Fibroblast of skin of abdomen (primary cell): Measurements from ENCODE around the gene ANKFY1.
"Not testable (repeated sequence)": the region's sequence is repeated elsewhere in the genome, so short reads cannot be mapped to it uniquely, and the experiment has no call there.

ENCODE experiments used
- DNase-seq: peaks from one replicate; pipeline ENCODE4 v3.0.0-alpha.2; 2013

The ANKFY1 gene

DNA sequence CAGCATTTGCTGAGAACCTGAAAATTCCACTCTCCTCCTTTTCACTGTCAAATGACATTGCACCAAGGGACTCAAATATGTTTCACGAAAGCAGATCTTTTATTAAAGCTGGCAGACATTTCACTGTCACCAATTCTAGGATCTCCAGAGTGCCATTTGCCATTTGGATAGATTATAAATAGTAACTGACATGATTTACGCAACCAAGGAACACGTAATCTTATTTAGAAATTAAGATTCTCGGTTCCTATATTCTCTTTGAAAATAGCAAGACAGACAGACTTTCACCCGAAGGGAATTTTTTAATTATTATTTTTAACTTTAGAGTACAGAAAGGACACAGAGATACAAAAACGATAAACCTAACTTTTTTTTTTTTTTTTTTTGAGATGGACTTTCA, 49.6 kb downstream of the ANKFY1 start:
- DNase-seq, result no peak

GRCh38 chr17:4209611-4210010, 54.2 kb downstream of the ANKFY1 start:
- DNase-seq, result no peak

GRCh38 chr17:4208238-4208637, 55.5 kb downstream of the ANKFY1 start:
- peak; percentile 51 for DNase-seq

DNA sequence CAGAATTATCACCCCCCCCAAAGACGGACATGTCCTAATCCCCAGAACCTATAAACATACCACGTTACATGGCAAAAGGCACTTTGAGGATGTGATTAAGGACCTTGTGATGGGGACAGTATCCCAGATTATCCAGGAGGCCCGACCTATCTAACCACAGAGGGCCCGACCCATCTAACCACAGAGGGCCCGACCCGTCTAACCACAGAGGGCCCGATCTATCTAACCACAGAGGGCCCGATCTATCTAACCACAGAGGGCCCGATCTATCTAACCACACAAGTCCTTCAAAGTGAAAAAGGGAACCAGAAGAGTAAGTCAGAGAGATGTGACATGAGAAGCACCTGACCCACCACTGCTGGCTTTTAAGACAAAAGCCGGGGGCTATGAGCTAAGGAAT, 56.8 kb downstream of the ANKFY1 start:
- no peak for DNase-seq

GRCh38 chr17:4205917-4206316, 57.9 kb downstream of the ANKFY1 start:
- DNase-seq, result no peak

DNA sequence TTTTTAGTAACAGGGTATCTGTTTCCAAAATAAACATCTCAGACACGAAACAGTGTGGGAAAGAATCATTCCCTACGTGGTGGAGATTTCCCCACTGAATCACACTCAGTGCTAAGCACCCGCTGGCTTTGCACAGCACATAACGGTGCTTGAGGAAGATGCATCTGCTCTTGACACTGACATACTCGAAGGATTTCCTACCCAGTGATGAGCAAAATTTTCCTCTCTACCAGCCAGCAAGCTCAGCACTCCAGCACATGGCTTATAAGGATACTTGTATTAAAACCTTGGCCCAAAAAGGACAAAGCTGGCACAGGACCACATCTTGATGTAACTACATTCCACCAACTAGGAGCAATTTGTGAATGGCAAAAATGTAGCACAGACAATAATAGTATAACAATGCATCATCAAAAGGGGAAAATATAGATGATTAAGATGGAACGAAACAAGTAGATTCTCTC, 59.0 kb downstream of the ANKFY1 start:
- peak; percentile 87 for DNase-seq

DNA sequence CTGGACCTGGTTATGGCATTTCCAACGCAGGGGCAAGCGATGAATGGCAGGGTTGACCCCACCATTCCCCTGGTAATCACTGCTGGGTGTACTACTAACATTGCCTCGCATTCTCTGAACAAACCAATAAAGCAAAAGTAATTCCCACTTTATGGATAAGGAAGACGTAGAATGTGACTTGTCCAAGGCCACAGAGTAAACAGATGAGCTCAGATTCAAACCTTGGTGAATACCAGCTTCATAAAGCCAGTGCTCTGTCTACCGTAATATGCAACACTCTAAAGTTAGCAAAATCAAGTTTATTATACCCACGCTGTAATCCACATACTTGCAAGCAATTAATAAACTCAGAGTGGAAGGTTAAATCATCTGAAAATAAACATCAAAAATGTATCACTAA, 59.6 kb downstream of the ANKFY1 start:
- no peak for DNase-seq

GRCh38 chr17:4201226-4201625, 62.6 kb downstream of the ANKFY1 start:
- DNase-seq, result peak; percentile 16

- peak; percentile 33 for DNase-seq
Observed at GRCh38 chr17:4199818-4200402, 63.9 kb downstream of the ANKFY1 start.

- DNase-seq, result no peak
Observed at GRCh38 chr17:4198995-4199394, 64.8 kb downstream of the ANKFY1 start.

DNA sequence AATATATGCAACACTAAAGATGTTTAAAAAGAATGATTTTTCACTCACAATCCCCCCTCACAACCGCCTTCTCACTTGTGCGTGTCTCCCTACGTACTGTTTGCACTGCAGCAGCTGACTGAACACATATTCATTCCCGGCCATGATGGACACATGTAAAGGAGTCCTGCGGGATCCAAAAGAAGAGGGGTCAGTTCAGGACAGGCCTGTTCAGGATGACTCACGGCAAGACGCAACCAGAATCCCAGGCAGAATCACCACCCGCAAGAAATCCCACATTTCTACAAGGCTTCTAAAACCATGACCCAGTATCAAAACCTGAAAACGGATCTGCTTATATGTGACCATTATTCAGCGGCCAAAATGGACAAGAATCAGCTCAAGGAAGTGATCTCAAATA, 68.5 kb downstream of the ANKFY1 start:
- peak; percentile 52 for DNase-seq

- DNase-seq, result no peak
Observed at GRCh38 chr17:4194796-4195195, 69.0 kb downstream of the ANKFY1 start.

DNA sequence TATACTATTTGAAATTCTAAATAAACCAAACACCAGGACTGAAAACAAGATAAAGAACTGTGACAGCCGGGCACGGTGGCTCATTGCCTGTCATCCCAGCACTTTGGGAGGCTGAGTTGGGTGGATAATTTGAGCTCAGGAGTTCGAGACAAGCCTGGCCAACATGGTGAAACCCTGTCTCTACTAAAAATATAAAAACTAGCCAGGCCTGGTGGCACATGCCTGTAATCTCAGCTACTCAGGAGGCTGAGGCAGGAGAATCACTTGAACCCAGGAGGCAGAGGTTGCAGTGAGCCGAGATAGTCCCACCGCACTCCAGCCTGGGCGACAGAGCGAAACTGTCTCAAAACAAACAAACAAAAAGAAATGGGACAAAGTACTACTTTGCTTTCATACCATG, 73.0 kb downstream of the ANKFY1 start:
- not testable (repeated sequence) for DNase-seq

DNA sequence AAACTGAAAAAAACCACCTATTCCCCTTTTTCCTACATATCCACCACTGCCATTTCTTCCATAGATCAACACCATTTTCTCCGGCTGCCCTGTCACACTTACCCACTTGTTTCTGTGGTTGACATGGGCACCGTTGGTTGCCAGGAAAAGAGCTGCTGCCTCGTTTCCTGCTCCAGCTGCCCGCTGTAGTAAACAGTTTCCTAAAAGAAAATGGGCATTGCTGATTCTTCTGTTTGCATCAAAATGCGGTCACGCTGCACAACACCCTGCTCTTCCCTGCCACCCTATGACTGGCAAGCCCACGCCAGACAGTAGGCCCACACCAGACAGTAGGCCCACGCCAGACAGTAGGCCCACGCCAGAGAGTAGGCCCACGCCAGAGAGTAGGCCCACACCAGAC, 74.5 kb downstream of the ANKFY1 start:
- no peak for DNase-seq

DNA sequence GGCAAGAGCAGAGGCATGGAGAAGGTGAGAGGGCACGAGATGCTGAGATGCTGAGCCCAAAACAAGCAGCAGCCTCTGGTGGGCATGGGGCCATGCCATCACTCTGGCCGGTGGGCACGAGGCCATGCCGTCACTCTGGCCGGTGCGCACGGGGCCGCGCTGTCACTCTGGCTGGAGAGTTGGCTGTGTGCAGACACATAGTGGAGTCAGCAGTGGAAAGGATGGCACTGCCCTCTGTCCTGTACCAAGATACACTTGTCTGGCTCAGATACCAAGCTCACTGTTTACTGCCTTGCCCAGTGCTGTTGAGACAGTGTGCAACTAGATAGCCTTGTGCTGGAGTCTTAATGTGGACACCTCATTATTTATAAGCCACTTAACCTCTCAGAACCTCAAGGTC, 75.7 kb downstream of the ANKFY1 start:
- DNase-seq, result no peak

GRCh38 chr17:4187076-4187475, 76.7 kb downstream of the ANKFY1 start:
- no peak for DNase-seq

- no peak for DNase-seq
Observed at GRCh38 chr17:4186357-4186881, 77.4 kb downstream of the ANKFY1 start.

GRCh38 chr17:4185656-4186055, 78.1 kb downstream of the ANKFY1 start:
- DNase-seq, result no peak

- no peak for DNase-seq
Observed at GRCh38 chr17:4184811-4185210, 79.0 kb downstream of the ANKFY1 start.

GRCh38 chr17:4182043-4182442, 81.7 kb downstream of the ANKFY1 start:
- no peak for DNase-seq

- peak; percentile 7 for DNase-seq
Observed at GRCh38 chr17:4180791-4181190, 83.0 kb downstream of the ANKFY1 start.

DNA sequence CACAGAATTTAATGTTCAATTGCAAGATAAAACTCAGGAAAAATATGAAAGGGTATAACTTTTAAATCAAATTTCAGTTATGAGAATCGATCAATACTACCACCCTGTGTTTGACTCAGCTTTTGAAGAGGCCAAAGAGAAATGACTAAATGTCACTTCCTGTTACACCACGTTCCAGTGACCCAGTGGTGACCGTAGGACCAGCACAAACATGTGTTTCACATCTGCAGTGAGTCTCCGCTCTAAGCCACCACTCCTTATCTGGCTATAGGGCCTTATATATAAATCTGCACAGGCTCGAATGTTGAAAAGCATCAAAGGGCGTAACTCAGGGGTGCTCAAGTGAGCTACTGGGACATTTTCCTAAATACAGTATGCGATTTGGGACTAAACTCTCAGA, 84.7 kb downstream of the ANKFY1 start:
- DNase-seq, result no peak

DNA sequence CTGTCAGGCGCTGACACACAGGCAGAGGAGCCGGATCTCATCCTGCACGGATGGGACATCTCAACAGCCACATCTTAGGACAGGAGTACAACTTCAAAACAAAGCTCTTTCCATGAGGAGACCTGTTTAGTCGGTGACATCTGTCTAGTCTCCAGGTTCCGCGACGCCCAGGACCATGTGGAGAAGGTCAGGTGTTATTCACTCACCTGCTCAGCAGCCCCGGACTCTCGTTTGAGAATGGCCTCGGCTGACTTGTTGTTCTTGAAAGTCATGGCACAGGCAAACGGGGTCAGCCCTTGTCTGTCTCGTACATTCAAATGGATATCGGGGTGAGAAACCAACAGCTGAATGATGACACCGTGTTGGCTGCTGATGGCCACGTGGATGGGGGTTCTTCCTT, 85.1 kb downstream of the ANKFY1 start:
- no peak for DNase-seq

GRCh38 chr17:4177806-4178205, 86.0 kb downstream of the ANKFY1 start:
- no peak for DNase-seq
